HL-60 (cell line): ENCODE results near the gene SCAMP5.

ENCODE experiments used
- DNase-seq, 2 experiments: peaks; one replicate each; pipeline ENCODE4 v3.0.0-alpha.2; 2010 to 2020; ENCODE audit warnings: low read depth in 1 of 2, low spot score in 1 of 2
- H3K27ac ChIP-seq: fragments of 250-450 bp; sonication (Bioruptor Pico); replicated peaks from 2 replicates; pipeline ENCODE4 v1.5.1; 2020; ENCODE audit warnings: mild to moderate bottlenecking, moderate library complexity
- H3K27me3 ChIP-seq: fragments of 250-450 bp; sonication (Bioruptor Pico); 2 replicates; pipeline ENCODE4 v1.5.1; 2021; ENCODE audit warnings: mild to moderate bottlenecking, moderate library complexity; ENCODE audit not compliant: insufficient read depth, poor library complexity, severe bottlenecking
- H3K4me3 ChIP-seq: replicated peaks from 2 replicates; pipeline ENCODE4 v1.5.1; 2011; ENCODE audit warnings: mild to moderate bottlenecking, control low read depth, low read length; ENCODE audit not compliant: insufficient read depth
- GABPA ChIP-seq: IDR thresholded peaks from 2 replicates; pipeline ENCODE4 v1.6.1; 2012; ENCODE audit warnings: low read depth
- POLR2AphosphoS5 ChIP-seq: IDR thresholded peaks from 2 replicates; pipeline ENCODE4 v1.6.1; 2012; ENCODE audit warnings: low read depth
- SPI1 ChIP-seq: IDR thresholded peaks from 2 replicates; pipeline ENCODE4 v1.6.1; 2012; ENCODE audit warnings: low read depth, mild to moderate bottlenecking, borderline replicate concordance
- TF ChIP-seq, protein P1 (sequence below): IDR thresholded peaks from 2 replicates; pipeline ENCODE4 v1.6.1; 2012; ENCODE audit warnings: low read depth; ENCODE audit not compliant: insufficient replicate concordance
- TF ChIP-seq, protein P2 (sequence below): IDR thresholded peaks from one replicate; pipeline ENCODE4 v1.5.1; 2011; ENCODE audit warnings: low read length, control low read depth, inconsistent platforms; ENCODE audit not compliant: insufficient read depth

SCAMP5 gene

DNA sequence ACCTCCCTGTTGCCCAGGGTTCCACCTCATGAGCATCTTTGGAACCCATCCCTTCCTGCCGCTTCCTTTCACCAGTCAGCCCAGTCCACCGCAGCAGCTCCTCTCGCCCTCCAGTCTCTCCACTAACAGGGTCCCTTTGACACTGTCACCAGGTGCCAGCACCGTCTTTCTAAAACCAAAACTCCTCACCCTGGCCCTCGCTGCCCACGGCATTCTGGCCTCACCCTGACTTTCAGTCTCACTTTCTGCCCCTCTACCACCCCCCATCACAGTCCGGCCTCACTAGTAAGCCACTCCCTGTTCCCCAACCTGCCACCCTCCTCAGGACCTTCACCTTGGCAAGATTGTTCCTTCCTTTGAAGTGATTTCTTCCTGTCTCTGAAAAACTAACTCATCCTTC, 32.2 kb downstream of the SCAMP5 start:
- Histone ChIP-seq H3K27me3 (no peaks in the 10 kb centered on the region), H3K27ac (no peak overlapping the region), H3K4me3 (no peak overlapping the region)
- no peak for DNase-seq
- TF ChIP-seq GABPA (no peak), POLR2AphosphoS5 (no peak), SPI1 (no peak)
- TF ChIP-seq, protein P1, sequence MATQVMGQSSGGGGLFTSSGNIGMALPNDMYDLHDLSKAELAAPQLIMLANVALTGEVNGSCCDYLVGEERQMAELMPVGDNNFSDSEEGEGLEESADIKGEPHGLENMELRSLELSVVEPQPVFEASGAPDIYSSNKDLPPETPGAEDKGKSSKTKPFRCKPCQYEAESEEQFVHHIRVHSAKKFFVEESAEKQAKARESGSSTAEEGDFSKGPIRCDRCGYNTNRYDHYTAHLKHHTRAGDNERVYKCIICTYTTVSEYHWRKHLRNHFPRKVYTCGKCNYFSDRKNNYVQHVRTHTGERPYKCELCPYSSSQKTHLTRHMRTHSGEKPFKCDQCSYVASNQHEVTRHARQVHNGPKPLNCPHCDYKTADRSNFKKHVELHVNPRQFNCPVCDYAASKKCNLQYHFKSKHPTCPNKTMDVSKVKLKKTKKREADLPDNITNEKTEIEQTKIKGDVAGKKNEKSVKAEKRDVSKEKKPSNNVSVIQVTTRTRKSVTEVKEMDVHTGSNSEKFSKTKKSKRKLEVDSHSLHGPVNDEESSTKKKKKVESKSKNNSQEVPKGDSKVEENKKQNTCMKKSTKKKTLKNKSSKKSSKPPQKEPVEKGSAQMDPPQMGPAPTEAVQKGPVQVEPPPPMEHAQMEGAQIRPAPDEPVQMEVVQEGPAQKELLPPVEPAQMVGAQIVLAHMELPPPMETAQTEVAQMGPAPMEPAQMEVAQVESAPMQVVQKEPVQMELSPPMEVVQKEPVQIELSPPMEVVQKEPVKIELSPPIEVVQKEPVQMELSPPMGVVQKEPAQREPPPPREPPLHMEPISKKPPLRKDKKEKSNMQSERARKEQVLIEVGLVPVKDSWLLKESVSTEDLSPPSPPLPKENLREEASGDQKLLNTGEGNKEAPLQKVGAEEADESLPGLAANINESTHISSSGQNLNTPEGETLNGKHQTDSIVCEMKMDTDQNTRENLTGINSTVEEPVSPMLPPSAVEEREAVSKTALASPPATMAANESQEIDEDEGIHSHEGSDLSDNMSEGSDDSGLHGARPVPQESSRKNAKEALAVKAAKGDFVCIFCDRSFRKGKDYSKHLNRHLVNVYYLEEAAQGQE: no peak
- TF ChIP-seq, protein P2, sequence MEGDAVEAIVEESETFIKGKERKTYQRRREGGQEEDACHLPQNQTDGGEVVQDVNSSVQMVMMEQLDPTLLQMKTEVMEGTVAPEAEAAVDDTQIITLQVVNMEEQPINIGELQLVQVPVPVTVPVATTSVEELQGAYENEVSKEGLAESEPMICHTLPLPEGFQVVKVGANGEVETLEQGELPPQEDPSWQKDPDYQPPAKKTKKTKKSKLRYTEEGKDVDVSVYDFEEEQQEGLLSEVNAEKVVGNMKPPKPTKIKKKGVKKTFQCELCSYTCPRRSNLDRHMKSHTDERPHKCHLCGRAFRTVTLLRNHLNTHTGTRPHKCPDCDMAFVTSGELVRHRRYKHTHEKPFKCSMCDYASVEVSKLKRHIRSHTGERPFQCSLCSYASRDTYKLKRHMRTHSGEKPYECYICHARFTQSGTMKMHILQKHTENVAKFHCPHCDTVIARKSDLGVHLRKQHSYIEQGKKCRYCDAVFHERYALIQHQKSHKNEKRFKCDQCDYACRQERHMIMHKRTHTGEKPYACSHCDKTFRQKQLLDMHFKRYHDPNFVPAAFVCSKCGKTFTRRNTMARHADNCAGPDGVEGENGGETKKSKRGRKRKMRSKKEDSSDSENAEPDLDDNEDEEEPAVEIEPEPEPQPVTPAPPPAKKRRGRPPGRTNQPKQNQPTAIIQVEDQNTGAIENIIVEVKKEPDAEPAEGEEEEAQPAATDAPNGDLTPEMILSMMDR: no peak

DNA sequence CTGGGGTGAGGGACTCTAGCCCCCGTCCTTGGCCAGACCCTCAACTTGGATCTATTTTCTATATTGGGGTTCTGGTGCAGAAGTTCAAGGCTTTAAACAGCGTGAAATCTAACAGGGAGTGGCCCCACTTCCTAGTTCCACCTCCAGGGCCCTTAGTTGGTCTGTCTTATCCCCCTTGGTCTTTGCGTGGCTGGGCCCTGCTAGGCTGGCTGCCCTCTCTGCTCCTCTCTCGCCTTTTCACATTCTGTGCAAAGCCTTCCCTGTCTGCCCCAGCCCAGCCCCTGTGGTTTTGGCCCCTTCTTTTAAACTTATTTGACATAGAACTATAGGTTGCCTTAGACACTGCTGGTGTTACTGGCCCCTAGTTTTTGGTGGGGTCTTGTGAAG, 33.6 kb downstream of the SCAMP5 start:
- no peak overlapping the region for H3K4me3 ChIP-seq
- no peaks in the 10 kb centered on the region for H3K27me3 ChIP-seq
- no peak for DNase-seq
- peak overlapping the region; percentile 47 for H3K27ac ChIP-seq
- TF ChIP-seq POLR2AphosphoS5 (no peak), SPI1 (no peak), GABPA (no peak)
- TF ChIP-seq, protein P1: no peak
- TF ChIP-seq, protein P2: no peak

DNA sequence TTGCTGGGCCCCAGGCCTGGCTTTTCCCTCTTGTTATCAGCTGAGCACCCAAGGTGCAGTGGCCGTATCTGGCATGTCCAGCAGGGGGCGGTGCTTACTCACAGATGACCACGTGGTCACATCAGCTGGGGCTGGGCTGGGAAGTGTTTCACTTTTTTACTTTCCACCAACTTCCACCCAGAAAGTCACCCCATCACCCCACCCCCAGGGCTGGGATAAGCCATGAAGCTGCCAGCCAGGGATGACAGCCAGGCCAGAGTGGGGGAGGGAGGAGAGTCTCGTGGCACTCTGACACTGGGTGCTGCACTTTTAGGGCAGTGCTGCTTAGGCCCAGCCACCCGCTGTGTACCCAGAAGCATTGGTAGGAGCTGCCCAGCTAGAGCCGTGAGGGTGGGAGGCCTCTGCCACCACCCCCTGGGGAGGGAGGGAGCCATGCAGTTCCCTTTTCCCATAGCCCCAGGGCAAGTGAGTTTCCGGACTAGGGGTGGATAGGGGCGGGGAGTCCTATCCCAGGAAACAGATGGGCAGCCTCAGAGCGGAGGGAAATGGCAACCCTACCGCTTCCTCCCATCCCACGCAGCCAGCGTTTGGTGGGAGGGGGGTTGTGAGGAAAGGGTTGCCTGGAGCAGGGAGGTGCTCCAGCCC, 34.1 kb downstream of the SCAMP5 start:
- peak; percentile 89 to 93 for DNase-seq
- peak; percentile 95 for TF ChIP-seq POLR2AphosphoS5
- TF ChIP-seq SPI1: peak; percentile 96
- TF ChIP-seq, protein P2: peak; percentile 85
- TF ChIP-seq, protein P1: peak; percentile 37
- peak; percentile 46 for TF ChIP-seq GABPA
- H3K27me3 ChIP-seq: no peaks in the 10 kb centered on the region
- peak overlapping the region; percentile 47 for H3K27ac ChIP-seq
- no peak overlapping the region for H3K4me3 ChIP-seq
